Heart right ventricle (tissue), 16 donors: ENCODE data around the gene GNAT1. TPM values are rescaled to one million over a fixed set of nuclear protein-coding genes. Genes with fewer than 3 reads are reported as not detected.

Source experiments
- ATAC-seq, 8 donors: fragments of 200-7000 bp; cut with Tn5 transposase; one replicate each; pipeline ENCODE4 v1.9.1; 2020; ENCODE audit warnings: mild to moderate bottlenecking in 8 of 8, moderate library complexity in 8 of 8, moderate number of reproducible peaks in 1 of 8
- DNase-seq, 2 donors: peaks; one replicate each; pipeline ENCODE4 v3.0.0-alpha.2; 2020
- H3K27ac ChIP-seq, 10 donors: fragments of 200-600 bp; sonication (generic) in 2 of 10; one replicate each; pipeline versions ENCODE4 v1.5.0 to v1.8.0; 2020 to 2022; ENCODE audit warnings: mild to moderate bottlenecking in 3 of 10
- H3K27me3 ChIP-seq, 7 donors: fragments of 200-600 bp; one replicate each; pipeline ENCODE4 v1.8.0; 2021 to 2022; ENCODE audit warnings: mild to moderate bottlenecking in 2 of 7
- H3K36me3 ChIP-seq, 9 donors: fragments of 200-600 bp; sonication (generic) in 1 of 9; one replicate each; pipeline versions ENCODE4 v1.5.0 to v1.8.0; 2020 to 2022; ENCODE audit warnings: mild to moderate bottlenecking in 2 of 9
- H3K4me1 ChIP-seq, 9 donors: fragments of 200-600 bp; sonication (generic) in 1 of 9; one replicate each; pipeline versions ENCODE4 v1.5.0 to v1.8.0; 2020 to 2022; ENCODE audit warnings: mild to moderate bottlenecking in 4 of 9
- H3K4me3 ChIP-seq, 10 donors: fragments of 200-600 bp; sonication (generic) in 2 of 10; one replicate each; pipeline versions ENCODE4 v1.5.0 to v1.8.0; 2020 to 2022; ENCODE audit warnings: mild to moderate bottlenecking in 7 of 10, moderate library complexity in 2 of 10
- H3K9me3 ChIP-seq, 11 donors: fragments of 200-600 bp in 10 of 11; sonication (generic) in 2 of 11; one replicate each; pipeline versions ENCODE4 v1.5.0 to v1.8.0; 2013 to 2022; ENCODE audit warnings: mild to moderate bottlenecking in 2 of 11, control low read depth in 1 of 11, moderate library complexity in 1 of 11
- WGBS, 2 donors: extraction: QIAGEN DNeasy Blood & Tissue Kit; methylation state at CpG; one replicate each; pipeline ENCODE4 v1.1.7; 2013; ENCODE audit warnings: inconsistent platforms in 1 of 2; 5-methylcytosine and 5-hydroxymethylcytosine counted together
- intact Hi-C, 10 donors: fragments of 100-400 bp; cut with DNase I; formaldehyde crosslinking; loops; one replicate each; pipeline versions ENCODE4 v1.11.1 to v1.14.2; 2022
- polyA plus RNA-seq, 2 donors: library from polyadenylated mRNA; stranded (reverse); fragments of 200-250 nt; gene quantifications; one replicate each; pipeline ENCODE4 v1.2.3, GENCODE V29; 2013
- total RNA-seq, 10 donors: library from RNA; stranded (reverse); fragmentation: NEBNext Ultra II Directional in 3 of 10; extraction: Animal tissue kit (Norgen Biotek cat#: 25700) in 3 of 10; gene quantifications; one replicate each; pipeline versions ENCODE4 v1.2.1 to v1.2.4, GENCODE V29; 2021 to 2023
- TF ChIP-seq, protein P1 (sequence below), 9 donors: fragments of 200-600 bp; sonication (generic) in 2 of 9; IDR thresholded peaks; one replicate each; pipeline versions ENCODE4 v1.5.0 to v1.8.0; 2021 to 2022; ENCODE audit warnings: antibody characterized with exemption in 9 of 9, mild to moderate bottlenecking in 5 of 9, moderate library complexity in 1 of 9
- donor health status: Arrhythmogenic right ventricular cardiomyopathy.
- donor health status: ischemic (EF 13 %, LVEDD 7.1; RV severe dilation, severe dysfunction).
- donor health status: healthy with polysubstance abuse.
- donor health status: DM: no; HTN: yes; CAD: no.
- donor health status: DM: no; HTN: no; CAD: no.
- donor health status: ischemic (EF 25% LVEDD 6.9; RV normal size, moderate dysfunction).
- donor health status: ischemic (EF 25% LVEDD 5.7; RV mildly dilated, moderate dysfunction).
- donor health status: healthy.
- donor health status: DM: yes; HTN: yes; CAD: no.
- donor health status: Ischemic cardiomyopathy.
- donor health status: ischemic (EF 35%, LVEDD 5.7; RV mildly dilated, moderate dysfunction).
- donor health status: nonischemic (EF 11% LVEDD 7.7; RV severe dilation, severe dysfunction).
- donor health status: DM: yes; HTN: yes; CAD: no.
- donor health status: PGD.
- donor health status: ischemic (EF 29% LVEDD 5.4; RV normal size, mild dysfunction).
- donor health status: nonischemic (EF 23%, LVEDD 6.1; RV moderate dilation, normal function).

The GNAT1 gene
- total and polyA plus RNA-seq, 12 donors: not detected

DNA sequence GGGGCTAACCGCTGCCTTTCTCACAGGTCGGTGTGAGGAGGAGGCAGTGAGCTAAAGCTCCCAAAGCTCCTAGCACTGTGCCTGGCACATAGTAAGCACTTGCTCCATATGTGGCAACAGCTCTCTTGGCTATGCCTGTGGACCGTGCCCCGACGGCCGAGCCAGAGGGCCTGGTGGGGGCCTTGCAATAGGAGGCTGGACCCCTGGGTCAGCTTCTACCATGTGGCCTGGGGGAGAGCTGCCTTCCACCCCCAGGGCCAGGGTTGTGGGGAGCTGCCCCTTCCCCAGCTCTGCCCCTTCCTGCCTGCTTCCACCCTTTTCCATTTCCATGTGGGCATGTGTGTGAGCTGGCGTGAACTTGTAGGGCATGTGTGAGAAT, 16.9 kb upstream of the GNAT1 start:
- Histone ChIP-seq H3K4me1 (peaks cover 15 to 37% (median 28%) of the 10 kb centered on the region in 9 donors), H3K27me3 (no peaks in the 10 kb centered on the region), H3K27ac (no peak overlapping the region), H3K36me3 (peaks cover 0 to 37% (median 5%) of the 10 kb centered on the region in 9 donors), H3K9me3 (no peaks in the 10 kb centered on the region), H3K4me3 (no peak overlapping the region)
- DNase-seq (no peak), ATAC-seq (no peak)
- TF ChIP-seq, protein P1, sequence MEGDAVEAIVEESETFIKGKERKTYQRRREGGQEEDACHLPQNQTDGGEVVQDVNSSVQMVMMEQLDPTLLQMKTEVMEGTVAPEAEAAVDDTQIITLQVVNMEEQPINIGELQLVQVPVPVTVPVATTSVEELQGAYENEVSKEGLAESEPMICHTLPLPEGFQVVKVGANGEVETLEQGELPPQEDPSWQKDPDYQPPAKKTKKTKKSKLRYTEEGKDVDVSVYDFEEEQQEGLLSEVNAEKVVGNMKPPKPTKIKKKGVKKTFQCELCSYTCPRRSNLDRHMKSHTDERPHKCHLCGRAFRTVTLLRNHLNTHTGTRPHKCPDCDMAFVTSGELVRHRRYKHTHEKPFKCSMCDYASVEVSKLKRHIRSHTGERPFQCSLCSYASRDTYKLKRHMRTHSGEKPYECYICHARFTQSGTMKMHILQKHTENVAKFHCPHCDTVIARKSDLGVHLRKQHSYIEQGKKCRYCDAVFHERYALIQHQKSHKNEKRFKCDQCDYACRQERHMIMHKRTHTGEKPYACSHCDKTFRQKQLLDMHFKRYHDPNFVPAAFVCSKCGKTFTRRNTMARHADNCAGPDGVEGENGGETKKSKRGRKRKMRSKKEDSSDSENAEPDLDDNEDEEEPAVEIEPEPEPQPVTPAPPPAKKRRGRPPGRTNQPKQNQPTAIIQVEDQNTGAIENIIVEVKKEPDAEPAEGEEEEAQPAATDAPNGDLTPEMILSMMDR (IDR thresholded peaks at IDR 0.05): no peak
- whole genome bisulfite sequencing, 2 donors: 95% methylated on average over 7 of the region's 7 CpGs
- intact Hi-C loops: no loop called here

DNA sequence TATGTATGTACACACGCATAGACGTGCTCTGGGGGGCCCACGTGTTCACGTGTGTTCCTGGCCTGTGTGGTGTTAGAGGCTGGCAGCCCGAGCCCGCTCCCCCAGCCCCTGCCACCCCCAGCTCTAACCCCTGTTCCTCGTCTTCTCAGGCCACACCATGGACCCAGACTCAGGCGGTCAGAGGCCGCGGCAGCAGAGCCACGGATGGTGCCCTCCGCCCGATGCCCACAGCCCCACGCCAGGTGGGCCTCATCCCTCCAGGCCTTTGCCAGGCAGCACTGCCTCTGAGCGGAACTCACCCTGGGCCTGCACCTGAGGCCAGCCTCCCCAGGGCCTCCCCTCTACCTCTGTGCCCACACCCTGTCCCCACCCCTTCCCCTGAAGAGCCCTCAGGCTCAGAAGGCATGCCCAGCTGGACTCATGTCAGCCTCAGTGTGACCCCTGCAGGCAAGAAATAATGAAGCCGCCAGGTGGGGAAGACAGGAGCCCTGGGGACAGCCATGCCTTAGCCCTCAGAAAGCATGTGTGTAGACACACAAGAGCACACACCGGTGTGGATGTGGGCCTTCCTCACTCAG, 16.4 kb upstream of the GNAT1 start:
- no peaks in the 10 kb centered on the region for H3K9me3 ChIP-seq
- no peak overlapping the region for H3K4me3 ChIP-seq
- ATAC-seq (no peak), DNase-seq (no peak)
- intact Hi-C loops: no loop called here
- TF ChIP-seq, protein P1 (IDR thresholded peaks at IDR 0.05): no peak
- peaks cover 15 to 32% (median 26%) of the 10 kb centered on the region in 9 donors for H3K4me1 ChIP-seq
- 95% methylated on average over 17 of the region's 17 CpGs for WGBS, 2 donors
- no peaks in the 10 kb centered on the region for H3K27me3 ChIP-seq
- H3K36me3 ChIP-seq: peaks cover 0 to 37% (median 5%) of the 10 kb centered on the region in 9 donors
- H3K27ac ChIP-seq: no peak overlapping the region

DNA sequence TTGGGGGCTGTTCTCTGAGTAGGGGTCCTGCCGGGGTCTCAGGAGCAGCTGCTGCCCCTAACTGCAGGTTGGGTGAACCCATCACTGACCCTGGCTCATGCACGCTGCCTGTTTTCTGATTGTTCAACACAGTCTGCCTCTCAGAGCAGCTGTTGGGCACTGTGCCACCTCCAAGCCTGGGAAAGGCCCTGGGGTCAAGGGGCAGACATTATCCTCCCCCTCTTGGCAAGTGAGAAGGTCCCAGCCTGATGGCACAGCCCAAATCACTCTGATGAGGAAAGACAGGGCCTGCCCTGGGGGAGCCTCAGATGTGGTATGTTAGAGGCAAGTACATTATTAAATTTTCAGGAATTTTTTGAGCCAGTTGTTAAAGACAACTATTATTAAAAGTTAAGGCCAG, 14.1 kb upstream of the GNAT1 start:
- DNase-seq (no peak), ATAC-seq (no peak)
- peaks cover 0 to 54% (median 5%) of the 10 kb centered on the region in 9 donors for H3K36me3 ChIP-seq
- H3K27me3 ChIP-seq: no peaks in the 10 kb centered on the region
- peaks cover 0 to 9% (median 7%) of the 10 kb centered on the region in 9 donors for H3K4me1 ChIP-seq
- no peaks in the 10 kb centered on the region for H3K9me3 ChIP-seq
- TF ChIP-seq, protein P1 (IDR thresholded peaks at IDR 0.05): no peak
- WGBS, 2 donors: 66 to 75% methylated on average over 2 of the region's 2 CpGs
- H3K4me3 ChIP-seq: no peak overlapping the region
- intact Hi-C loops: no loop called here
- H3K27ac ChIP-seq: no peak overlapping the region

DNA sequence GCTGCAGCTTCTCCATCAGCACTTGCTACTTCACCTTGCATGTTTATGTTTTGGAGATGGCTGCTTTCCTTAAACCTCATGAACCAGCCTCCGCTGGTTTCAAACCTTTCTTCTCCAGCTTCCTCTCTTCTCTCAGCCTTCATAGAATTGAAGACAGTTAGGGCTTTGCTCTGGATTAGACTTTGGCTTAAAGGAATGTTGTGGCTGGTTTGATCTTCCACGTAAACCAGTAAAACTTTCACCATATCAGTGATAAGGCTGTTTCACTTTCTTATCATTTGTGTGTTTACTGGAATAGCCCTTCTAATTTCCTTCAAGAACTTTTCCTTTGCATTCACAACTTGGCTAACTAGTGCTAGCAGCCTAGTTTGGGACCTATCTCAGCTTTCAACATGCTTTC, 11.7 kb upstream of the GNAT1 start:
- intact Hi-C loops: no loop called here
- TF ChIP-seq, protein P1 (IDR thresholded peaks at IDR 0.05): no peak
- H3K4me3 ChIP-seq: no peak overlapping the region
- no peak overlapping the region for H3K27ac ChIP-seq
- no peaks in the 10 kb centered on the region for H3K27me3 ChIP-seq
- 41 to 43% methylated on average over 2 of the region's 2 CpGs for WGBS, 2 donors
- DNase-seq: no peak
- H3K9me3 ChIP-seq: no peaks in the 10 kb centered on the region
- no peaks in the 10 kb centered on the region for H3K4me1 ChIP-seq
- ATAC-seq: no peak
- peaks cover 0 to 63% (median 1%) of the 10 kb centered on the region in 9 donors for H3K36me3 ChIP-seq
